GM19463 (cell line): Measurements from ENCODE around the gene RAPGEF2.
"Not testable (repeated sequence)": the region's sequence is repeated elsewhere in the genome, so short reads cannot be mapped to it uniquely, and the experiment has no call there.

ENCODE experiments used
- ATAC-seq: cut with Tn5 transposase; IDR thresholded peaks from one replicate; pipeline ENCODE4 v1.9.1; 2021; ENCODE audit warnings: mild to moderate bottlenecking, moderate library complexity; ENCODE audit not compliant: unreplicated experiment

Gene RAPGEF2

DNA sequence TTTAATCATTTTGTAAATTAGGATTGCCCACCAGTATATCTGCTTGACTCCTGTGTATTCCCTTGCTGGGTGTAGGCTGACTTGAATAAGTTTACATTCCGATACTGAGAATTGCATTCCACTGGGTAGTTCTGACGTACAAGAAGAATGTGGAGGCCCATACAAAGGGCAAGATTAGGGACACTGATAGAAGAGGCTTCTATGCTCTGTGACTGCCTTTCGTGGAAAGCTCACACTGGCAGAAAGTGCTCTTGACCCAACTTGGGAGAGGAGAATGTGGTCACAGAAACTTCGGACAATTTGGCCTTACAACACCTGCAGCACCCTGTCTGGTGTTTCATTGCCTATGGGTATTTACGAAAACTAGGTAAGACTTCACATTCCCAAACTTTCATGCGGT is 126.3 kb downstream of the RAPGEF2 start:
- no peak for ATAC-seq

DNA sequence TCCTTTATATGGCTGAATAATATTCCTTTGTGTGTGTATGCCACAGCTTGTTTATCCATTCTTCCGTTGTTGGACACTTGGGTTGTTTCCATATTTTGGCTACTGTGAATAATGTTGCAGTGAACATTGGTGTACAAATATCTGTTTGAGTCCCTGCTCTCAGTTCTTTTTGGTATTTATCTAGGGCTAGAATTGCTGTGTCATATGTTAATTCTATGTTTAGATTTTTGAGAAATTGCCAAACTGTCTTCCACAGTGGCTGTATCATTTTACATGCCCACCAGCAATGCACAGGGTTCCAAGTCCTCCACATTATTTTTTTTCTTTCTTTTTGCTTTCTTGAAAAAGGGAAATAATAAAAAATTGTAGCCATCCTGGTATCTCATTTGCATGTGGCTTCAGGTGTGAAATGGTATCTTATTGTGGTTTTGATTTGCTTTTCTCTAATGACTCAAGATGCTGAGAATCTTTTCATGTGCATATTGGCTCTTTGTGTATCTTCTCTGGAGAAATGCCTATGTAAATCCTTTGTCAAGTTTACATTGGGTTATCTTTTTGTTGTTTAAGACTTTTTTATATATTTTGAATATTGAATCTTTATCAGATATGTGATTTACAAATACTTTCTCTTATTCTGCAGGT is 129.7 kb downstream of the RAPGEF2 start:
- ATAC-seq: no peak

DNA sequence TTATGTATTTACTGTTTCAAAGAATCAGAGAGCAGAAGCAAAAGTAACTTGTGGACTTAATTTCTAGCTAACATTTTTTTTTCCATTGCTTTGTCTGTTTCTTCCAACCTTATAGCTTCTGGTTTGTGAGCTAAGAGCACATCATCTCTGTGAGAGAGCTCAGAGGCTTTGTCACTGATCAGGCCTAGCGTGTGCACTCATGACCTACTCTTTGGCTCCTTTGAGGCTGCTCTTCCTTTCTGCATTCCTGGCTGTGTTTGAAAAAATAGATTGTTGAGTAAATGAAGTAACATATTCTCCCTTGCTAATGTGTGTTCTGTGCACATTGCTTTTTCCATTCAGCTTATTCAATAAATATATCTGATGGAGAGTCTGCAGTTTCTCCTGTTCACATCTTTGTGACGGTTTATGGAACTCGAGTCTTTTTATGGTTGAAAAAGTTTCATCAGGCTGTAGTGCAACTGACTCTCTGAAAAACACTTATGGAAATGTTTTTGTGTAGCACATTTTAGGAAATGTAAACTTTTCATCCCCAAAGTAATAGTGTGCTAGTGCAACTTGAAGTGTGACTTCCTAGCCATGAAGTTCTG is 133.0 kb downstream of the RAPGEF2 start:
- ATAC-seq: no peak

DNA sequence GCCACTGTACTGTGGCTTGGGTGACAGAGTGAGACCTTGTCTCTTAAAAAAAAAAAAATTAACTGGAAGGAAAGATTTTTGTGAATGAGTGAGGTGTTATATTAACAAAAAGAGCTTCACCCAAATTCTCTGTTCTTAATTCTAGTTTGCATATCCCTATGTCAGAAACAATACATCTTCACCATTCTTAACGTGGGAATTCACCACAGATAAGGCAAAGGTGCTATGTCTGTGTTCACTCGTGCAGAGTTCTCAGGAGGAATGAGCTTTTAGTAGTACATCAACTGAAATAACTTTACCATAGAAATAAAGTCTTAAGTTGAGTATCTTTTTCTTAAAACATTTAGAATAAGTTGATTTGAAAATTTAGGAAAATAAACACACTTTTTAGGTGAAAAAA is 135.1 kb downstream of the RAPGEF2 start:
- no peak for ATAC-seq

DNA sequence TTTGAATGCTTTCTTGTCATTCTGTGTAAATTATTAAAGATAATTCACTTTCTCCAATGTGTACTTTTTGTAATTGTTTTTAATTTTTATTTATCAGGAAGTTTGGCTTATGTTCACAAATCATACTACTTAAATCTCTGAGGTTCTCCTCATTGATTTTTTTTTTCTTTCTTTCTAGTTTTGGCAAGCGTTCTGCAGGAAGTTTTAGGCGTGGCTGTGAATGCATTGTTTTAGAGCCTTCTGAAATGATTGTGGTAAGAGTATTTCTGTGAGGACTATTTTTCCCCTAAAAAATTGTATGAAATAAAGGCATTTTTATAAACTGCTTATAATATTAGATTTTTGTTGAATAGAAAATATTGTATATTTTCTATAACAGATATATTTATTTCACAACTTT is 135.8 kb downstream of the RAPGEF2 start:
- no peak for ATAC-seq

DNA sequence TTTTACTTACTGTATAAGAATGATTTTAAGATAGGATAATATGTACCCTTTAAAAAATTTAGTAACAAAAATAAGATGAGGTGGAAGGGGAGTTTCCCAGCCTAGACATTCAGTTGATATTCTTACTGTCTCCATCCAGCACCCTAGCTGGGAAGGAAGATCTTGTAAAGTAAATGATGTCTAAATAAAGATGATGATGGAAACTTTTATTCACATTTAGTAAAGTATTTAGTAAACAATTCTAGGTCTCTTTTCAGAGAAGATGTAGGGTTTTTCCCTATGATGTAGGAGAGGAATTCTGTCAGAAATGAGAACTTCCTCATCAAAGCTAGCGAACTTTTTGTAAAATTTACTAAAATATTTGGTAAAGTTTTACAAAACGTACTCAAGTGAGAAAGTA is 136.8 kb downstream of the RAPGEF2 start:
- ATAC-seq: no peak

DNA sequence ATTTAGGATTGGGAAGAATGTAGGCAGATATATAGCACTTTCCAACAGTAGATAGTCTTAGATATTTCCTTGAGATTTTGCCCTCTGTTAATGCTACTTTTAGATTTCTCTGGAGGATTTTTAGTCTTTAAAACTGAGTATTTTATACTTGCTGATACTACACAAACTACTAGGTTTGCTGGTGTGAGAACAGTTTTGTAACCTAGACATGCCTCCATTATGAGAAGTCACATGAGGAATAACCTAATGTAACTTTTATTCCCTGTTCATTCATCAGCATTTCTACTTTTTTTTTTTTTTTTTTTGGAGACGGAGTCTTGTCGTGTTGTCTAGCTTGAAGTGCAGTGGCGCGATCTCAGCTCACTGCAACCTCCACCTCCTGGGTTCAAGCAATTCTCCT is 137.2 kb downstream of the RAPGEF2 start:
- no peak for ATAC-seq

DNA sequence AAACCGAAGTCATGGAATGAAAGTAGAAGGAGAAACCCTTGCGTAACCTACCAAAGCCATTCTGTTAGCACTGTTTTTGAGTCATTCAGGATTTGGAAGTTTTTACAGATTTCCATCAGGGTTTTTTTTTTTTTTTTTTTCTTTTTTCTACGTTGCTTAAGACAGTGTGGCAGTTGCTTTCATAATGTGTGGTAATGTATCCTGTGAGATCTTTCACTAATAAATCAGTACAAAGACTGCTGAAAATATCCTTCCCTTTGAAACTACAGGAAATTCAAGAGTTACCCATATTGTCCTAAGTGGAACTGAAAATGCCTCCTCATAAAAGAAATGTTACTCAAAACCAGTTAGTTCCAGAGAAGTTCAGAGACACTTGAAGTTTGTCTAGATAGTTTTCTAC is 137.8 kb downstream of the RAPGEF2 start:
- ATAC-seq: no peak

DNA sequence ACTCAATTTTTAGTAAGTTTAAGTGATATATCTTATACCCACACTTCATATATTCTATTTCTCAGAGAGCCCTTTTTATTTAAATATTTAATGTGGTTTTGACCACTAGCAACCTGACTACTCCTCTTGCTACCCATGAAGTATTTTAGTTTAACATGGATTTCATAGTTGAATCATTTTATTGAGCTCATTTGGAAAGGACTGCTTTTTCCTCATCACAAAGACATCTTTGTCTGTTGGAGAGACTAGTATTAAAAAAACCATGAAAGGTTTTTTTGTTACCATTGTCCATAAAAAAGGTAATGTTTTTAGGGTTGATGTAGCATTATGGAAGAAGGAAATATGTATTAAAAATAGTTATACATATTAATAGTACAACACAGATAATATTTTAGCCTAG is 139.5 kb downstream of the RAPGEF2 start:
- ATAC-seq: no peak

DNA sequence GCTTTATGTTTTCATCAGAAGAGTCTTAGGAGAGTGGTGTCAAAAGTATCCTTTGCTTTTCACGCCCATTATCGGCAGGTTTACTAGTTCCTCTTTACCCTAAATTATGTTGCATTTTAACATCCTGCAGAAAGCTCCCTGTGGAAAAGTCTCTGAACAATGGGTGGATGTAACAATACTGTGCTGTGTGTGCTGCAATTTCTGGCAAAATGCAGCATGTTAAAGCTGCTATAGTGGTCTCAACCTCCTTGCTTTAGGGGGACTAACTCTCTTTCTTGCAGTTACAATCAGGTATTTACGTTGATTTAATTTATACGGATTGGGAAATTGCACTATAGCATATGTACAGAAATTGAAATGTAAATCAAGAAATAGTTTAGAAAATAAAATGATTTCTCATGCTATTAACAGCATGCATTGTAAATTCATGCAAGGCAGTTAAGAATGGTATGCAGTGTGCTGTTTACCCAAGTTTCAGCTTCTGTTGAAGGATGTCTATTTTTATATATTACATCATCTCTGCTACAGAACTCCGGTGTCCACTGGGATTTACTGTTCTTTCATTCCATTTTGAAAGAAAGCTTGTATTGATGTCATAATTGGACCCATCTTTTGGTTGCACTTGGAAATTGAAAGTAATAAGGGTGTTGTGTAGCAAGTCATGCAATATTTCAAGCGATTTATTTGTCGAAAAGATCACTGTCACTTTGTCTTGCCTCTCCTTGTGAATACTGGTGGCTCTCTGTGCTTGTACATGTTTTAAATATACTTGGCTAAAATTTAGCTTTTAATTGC is 145.7 kb downstream of the RAPGEF2 start:
- no peak for ATAC-seq

DNA sequence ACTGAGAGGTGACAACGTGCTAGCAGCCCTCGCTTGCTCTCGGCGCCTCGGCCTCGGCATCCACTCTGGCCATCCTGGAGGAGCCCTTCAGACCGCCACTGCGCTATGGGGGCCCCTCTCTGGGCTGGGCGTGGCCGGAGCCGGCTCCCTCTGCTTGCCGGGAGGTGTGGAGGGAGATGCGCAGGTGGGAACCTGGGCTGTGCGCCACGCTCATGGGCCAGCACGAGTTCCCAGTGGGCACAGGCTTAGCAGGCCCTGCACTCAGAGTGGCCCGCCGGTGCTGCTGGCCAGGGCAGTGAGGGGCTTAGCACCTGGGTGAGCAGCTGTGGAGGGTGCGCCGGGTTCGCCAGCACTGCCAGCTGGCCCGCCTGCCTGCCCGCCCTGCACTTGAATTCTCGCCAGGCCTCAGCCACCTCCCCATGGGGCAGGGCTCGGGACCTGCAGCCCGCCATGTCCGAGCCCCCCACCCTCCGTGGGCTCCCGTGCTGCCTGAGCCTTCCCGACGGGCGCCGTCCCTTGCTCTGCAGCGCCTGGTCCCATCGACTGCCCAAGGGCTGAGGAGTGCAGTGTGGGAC is 148.0 kb downstream of the RAPGEF2 start:
- no peak for ATAC-seq

DNA sequence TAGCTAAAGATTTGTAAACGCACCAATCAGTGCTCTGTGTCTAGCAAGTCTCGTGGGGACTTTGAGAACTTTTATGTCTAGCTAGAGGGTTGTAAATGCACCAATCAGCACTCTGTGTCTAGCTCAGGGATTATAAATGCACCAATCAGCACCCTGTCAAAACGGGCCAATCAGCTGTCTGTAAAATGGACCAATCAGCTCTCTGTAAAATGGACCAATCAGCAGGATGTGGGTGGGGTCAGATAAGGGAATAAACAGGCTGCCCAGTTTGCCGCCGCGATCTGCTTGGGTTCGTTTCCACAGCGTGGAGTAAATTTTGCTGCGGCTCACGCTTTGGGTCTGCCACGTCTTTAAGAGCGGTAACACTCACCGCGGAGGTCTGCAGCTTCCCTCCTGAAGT is 148.7 kb downstream of the RAPGEF2 start:
- not testable (repeated sequence) for ATAC-seq

DNA sequence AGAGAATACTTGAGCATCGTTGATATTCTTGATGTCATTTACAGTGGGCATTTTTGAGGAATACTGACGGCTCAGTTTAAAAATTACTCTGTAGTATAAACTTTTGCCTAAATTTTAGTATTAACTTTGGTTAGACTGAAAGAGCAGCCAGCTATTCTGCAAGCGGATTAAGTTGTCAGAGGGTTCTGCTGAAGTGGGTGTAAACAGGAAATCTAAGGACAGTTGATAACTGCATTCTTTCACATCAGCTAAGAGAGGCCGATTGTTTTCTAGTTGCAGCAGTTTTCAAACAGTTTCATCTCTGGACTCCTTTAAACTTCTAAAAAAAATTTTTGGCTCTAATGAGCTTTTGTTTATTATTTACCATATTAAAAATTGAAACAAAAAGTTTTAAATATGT is 149.6 kb downstream of the RAPGEF2 start:
- no peak for ATAC-seq

DNA sequence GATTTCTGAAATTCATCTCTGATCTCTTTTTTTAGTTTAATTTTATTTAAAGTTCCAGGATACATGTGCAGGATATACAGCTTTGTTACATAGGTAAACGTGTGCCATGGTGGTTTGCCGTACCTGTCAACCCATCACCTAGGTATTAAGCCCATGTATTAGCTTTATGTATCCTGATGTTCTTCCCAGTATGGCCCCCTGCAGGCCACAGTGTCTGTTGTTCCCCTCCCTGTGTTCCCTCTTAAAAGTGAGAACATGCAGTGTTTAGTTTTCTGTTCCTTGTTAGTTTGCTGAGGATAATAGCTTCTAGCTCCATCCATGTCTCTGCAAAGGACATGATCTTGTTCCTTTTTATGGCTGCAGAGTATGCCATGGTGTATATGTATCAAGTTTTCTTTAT is 153.2 kb downstream of the RAPGEF2 start:
- no peak for ATAC-seq

DNA sequence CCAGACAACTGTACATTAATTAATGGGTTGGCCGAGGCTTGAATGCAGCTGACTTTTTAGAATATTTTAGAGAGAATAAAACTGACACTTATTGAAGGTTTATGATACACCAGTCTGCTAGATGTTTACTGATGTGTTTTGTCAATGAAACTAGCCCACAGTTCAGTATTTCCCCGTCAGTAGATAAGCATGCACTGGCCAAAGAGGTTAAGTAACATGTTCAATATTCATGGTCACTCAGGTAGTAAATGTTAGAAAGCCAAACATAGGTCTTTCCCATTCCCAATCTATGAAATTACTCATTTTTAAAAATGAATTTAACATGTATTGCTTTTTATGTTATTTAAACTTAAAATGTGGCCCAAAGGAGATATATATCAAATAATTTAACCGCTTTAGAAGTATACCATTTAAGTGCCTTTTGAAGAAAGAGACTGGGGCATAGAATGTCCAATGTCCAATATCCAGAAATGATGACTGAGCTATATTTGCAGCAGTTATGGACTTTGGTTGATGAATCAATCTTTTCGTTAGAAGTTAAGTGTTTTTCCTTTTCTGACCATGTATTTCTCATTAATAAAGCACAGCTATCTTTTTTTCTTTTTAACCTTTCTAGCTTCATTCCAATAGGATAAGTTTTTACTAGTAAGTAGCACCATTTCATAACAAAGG is 156.1 kb downstream of the RAPGEF2 start:
- ATAC-seq: no peak

DNA sequence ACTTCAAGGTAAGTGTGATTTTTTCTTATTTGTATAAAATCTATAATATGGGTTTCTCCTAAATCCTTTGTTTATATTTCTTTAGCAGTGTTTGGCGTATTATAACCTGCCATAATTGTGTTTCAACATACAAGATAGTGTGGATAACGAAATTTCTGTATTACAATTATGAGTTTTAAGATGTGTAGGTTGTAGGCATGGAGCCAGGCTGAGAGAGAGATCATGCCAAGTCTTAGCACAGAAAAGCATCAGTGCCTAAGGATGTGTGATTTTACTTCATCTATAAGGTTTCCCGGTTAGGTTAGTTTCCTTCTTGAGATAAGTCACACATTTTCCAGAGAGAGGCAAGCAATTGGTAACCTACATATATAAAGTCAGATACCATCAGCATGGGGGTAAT is 161.2 kb downstream of the RAPGEF2 start:
- ATAC-seq: no peak

DNA sequence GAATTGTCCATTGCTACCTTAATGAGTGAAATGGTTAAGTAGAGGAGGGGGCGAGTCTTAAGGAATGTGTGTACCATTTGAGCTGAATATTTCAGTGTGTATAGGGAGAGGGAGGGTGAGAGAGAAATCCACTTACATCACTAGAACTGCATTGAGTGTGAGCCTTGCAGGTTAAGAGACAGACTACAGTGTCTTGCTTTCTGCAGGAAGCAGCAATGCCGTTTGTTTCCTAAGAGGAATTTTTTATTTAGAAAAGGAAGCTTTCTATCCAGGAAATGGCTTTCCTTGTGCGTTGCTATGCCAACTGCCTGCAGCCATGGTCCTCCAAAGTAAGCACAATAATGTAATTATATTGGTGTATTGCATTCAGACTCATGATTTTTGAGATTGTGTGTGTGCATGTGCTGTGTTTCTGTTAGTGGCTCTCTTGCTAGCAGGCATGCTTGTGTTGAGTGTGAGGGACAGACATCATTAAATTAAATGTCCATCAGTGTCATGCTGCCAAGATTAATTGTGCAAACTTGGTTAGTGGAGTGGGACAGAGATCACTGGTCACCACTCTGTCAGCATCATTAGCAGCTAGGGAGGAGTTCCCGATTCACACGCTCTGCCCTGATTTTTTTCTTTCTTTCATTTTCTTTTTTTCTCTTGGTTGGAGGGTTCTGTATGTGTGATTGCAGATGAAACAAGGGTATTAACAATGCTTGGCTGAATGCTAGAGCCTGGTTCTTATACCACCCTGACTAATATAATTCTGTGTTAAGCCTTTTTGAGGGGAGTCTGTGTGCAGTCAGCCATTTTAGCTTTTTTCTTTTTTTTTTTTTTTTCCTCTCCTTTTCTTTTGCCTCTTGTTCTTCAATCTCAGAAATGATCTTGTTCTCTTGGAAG is 164.3 kb downstream of the RAPGEF2 start:
- ATAC-seq: no peak

DNA sequence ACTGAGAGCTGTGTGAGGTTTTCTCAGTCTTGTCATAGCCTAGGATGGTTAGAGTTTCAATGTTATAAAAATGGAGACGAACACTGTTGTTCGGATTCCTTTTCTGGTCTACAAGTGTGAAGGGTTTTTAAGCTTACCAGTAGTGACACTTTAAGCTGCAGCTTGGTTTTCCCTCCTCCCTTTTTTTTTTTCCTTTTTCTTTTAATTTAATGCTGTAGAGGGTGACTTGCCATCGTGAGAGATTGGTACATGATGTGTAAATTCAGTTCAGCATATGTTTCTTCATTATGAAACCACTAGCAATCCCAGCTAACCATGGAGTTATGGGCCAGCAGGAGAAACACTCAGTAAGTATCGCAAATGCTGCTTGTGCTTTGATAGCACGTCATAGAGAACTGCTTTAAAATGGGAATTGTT is 165.0 kb downstream of the RAPGEF2 start:
- no peak for ATAC-seq

DNA sequence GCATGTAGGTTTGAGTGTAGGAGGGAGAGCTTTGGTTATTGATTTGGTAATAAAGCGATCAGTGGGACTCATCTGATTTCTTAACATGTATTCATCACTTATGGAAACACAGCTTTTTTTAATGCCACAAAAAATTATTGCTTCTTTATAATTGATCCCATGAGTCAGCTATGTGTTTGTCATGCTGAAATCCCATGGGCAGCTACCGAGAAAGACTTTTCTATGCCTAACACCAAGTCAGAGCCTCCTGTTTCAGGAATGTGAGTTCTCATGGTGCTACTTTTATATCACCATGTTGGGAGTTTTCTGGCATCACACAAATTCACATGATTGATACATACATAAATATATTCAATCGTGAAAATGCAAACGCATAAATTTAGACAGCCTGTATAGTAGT is 165.7 kb downstream of the RAPGEF2 start:
- ATAC-seq: no peak

DNA sequence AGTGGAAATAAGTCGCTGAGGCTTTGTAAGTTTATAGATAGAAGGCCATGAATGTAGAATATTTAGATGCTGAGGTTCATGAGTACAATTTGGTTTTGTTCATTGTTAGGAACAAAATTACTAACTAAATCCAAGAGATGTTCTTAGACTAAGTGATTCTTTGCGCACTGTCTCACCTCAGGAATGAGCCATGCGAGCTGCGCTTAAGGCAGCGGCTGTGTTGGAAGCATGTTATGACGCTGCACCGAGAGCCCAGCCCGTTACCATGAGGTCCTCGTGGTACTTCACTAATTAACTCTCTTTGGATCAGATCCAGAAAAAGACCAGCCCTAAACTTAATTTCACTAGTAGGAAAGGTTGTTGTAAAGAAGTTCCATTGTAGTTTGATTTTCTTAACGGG is 166.2 kb downstream of the RAPGEF2 start:
- no peak for ATAC-seq
